Right kidney (tissue), 9 donors: Measurements from ENCODE around the gene ARHGAP32.

Experiments
- DNase-seq: peaks from one replicate; pipeline ENCODE4 v3.0.0-alpha.2; 2016
- long read RNA-seq, 8 donors: transcript quantifications; one replicate each; lab custom pipeline, GENCODE V29; 2026

The ARHGAP32 gene
- long read RNA-seq, donor 1, partial matches to known transcripts, result 6 of 6 reads
- long read RNA-seq, donor 1, other reads (novel, unspliced or antisense), result 0 of 6 reads
- long read RNA-seq, donor 2, result 0 reads
- long read RNA-seq, donor 3, partial matches to known transcripts, result 5 of 5 reads
- long read RNA-seq, donor 3, other reads (novel, unspliced or antisense), result 0 of 5 reads
- long read RNA-seq, donor 4, partial matches to known transcripts, result 11 of 11 reads
- long read RNA-seq, donor 4, other reads (novel, unspliced or antisense), result 0 of 11 reads
- long read RNA-seq, donor 5, partial matches to known transcripts, result 12 of 12 reads
- long read RNA-seq, donor 5, other reads (novel, unspliced or antisense), result 0 of 12 reads
- long read RNA-seq, donor 6, partial matches to known transcripts, result 10 of 10 reads
- long read RNA-seq, donor 6, other reads (novel, unspliced or antisense), result 0 of 10 reads
- long read RNA-seq, donor 7, partial matches to known transcripts, result 6 of 6 reads
- long read RNA-seq, donor 7, other reads (novel, unspliced or antisense), result 0 of 6 reads
- long read RNA-seq, donor 8, full-length matches to known transcripts, result 1 of 11 reads
- long read RNA-seq, donor 8, partial matches to known transcripts, result 10 of 11 reads
- long read RNA-seq, donor 8, other reads (novel, unspliced or antisense), result 0 of 11 reads

DNA sequence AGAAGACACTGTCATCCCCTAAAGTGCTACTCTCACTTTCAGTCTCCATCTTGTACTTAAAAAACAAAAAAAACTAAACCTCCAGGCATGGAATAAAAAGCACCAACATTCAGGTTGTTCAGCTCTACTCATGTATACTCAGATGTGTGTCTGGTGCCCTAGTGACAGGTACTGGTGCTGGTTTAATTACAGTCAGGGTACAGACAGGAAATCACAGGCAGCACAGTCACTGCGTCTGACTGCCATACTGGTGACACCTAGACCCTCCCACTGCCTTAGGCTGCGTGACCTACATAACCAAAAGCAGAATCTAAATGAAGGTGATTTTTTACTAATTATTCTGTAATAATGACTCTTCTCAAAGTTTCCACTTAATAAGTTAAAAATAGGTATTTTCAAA lies at the start of gene ARHGAP32:
ARHGAP32 (minus strand) TSS at position 176 of the 400 bp plus-strand sequence; CDS start at position 49, 127 bp downstream.
- no peak for DNase-seq

DNA sequence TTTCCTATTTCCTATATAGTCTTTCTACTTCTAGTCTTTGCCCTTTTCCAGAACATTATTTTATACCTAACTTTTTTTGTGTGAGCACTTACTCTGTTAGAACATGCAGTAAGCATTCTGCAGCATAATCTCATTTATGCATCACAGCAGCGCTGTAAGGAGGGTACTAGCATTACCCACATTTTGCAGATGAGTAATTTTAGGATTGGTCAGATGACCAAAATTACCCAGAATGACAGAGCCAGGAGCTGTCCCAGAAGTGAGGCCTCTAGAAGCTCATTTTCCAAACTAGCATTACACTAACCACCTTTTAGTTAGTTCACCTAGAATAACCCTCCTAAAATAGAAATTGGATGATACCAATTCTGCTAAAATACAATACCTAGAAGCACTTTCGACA lies 47.1 kb upstream of the ARHGAP32 start:
- no peak for DNase-seq

DNA sequence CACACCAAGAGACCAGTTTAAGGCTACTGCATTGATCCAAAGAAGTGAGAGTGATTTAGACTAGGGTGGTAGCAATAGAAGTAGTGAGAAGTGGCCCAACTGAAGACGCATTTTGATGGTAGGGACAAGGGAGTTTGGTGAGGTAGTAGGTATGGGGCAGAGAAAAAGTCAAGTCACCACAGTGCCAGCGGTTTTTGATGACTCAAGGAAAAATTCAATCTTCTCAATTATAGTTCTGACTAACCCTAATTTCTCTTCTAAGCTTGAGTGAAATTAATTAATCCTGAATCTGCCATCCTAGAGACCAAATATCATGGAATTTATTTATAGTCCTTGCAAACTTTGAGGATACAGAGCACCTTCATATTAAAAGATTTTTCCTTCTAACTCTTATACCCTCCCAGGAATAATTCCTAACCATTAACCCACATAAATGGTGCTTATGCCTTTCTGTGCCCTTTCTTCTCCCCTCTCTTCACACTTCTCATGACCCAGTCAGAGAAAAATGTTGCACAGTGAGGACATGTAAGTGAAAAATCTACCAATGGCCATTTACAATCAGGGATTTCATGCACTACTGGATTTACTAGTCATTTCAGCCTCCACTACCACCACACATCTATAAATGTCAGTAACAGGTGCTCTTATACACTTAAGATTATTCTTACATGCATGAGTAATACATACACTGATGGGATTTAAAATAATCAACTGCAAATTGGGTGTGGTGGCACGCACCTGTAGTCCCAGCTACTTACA lies 45.9 kb upstream of the ARHGAP32 start:
- DNase-seq, result no peak

DNA sequence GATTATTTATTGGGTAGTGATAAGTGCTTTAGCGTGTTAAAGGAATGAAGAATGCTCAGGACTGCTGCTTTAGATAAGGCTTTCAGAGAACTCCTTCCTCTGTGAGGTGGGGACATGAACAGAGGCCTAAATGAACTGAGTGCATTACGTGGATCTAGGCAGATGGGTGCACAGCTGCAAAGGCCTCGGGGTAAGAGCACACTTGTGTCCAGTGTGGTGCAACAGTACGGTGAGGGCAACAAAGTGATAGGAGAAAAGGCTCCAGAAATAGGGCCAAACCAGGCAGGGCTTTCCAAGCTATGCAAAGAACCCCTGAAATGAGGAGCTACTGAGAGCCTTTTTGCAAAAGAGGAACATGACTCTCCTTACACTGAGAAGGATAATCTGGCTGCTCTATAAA lies 45.3 kb upstream of the ARHGAP32 start:
- DNase-seq, result no peak

DNA sequence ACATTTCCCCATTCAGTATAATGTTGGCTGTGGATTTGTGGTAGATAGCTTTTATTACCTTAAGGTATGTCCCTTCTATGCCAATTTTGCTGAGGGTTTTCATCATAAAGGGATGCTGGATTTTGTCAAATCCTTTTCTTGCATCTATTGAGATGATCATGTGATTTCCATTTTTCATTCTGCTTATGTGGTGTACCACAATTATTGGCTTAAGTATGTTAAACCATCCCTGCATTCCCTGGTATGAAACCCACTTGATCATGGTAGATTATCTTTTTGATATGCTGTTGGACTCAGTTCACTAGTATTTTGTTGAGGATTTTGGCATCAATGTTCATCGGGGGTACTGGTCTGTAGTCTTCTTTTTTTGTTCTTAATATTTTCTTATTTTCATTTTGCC lies 44.7 kb upstream of the ARHGAP32 start:
- DNase-seq, result no peak

DNA sequence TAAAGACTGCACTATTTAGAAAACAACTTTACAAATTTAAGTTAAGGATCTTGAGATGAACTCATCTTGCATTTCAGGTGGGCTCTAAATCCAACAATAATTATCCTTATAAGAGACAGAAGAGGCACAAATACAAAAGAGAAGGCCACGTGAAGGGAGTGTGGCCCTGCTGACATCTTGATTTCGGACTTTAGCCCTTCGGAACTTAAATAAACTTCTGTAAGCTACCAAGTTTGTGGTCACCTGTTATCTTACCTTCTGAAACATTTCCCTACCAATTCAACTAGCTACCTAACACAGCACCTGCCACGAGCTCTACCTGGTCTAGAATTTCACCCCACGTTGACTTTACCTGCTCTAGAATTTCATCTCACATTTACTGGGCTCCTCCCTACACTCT lies 42.9 kb upstream of the ARHGAP32 start:
- no peak for DNase-seq

DNA sequence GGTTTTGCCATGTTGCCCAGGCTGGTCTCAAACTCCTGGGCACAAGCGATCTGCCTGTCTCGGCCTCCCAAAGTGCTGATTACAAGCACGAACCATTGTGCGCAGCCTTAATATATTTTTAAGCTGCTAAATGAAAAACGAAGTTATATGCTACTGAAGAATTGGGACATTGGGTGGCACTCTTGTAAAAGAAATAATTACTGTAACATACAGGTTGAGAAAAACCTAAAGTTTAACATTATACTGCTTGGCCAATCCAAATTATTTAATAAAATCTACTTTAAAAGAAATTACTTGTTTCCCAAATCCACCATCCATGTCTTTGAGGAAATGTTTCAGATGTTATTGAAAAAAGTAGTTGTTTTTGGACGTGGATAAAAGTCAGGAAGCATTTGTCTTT lies 37.9 kb upstream of the ARHGAP32 start:
- DNase-seq, result no peak

DNA sequence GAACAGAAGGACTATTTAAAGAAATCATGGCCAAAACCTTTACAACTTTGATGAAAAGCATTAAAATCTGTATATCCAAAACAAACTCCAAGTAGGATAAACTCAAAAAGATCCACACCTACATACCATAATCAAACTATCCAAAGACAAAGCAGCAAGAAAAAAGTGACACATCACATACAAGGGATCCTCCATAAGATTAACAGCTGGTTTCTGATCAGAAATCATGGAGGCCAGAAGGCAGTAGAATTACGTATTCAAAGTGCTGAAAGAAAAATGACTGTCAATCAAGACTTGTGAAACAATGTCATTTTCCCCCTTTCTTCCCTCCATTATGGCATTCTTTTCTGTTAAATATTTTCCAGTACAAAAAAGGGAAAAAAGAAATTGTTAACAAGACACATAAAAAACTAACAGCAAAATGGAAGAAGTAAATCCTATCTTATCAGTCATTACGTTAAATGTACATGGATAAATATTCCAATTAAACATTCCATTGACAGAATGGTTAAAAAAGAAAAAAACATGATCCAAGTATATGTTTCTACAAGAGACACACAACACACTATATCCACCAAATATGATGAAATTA lies 34.2 kb upstream of the ARHGAP32 start:
- DNase-seq, result no peak

DNA sequence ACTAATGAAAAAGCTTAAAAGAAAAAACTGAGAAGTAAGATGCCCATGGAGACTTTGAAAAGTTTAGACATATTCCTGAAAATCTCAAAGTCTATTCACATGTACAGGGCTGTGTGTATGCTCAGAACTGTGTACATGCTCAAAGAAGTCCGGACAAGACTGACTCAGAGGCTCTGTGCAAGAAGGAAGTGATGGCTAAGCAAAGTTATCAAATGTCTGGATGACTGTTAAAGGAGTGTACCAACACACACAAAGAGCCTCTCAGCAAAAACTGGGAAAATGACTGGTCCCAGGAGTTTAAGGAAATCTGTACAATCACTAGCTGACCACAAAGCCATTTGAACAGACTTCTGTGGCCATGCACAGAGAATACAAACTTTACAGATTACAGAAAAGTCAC lies 33.1 kb upstream of the ARHGAP32 start:
- DNase-seq, result no peak

DNA sequence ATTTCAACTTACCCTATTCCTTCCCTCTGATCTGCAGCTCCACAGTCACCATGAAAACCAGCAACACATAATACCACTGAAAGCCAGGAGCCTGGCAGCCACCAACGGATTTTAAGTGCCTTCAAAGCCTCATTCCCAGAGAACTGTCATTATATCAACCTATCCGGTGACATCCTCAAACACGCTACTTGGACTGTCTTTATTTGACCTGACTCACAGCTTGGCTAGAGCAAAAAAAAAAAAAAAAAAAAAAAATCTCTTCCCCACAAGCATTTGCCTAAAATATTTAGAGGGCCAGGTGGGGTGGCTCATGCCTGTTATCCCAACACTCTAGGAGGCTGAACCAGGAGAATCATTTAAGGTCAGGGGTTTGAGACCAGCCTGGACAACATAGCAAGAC lies 32.4 kb upstream of the ARHGAP32 start:
- no peak for DNase-seq

DNA sequence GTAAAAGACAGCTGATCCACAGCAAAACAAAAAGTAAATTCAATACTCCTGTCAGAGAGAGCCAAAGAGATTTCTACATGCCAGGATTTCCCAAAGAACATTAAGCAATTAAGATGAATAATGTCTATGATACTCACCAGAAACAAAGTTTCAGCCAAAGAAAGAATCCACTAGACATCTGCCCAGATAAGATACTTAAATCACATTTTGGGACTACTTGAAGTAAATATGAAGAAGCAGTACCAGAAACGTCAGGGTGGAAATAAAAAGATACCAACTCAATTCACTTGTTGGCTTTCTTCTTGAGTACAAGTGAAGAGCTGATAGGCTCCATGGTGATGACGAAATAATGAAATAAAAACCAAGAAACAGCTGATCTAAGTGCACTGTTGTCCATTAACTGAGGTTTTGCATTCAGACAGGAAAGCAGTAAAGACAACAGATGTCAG lies 31.6 kb upstream of the ARHGAP32 start:
- no peak for DNase-seq

DNA sequence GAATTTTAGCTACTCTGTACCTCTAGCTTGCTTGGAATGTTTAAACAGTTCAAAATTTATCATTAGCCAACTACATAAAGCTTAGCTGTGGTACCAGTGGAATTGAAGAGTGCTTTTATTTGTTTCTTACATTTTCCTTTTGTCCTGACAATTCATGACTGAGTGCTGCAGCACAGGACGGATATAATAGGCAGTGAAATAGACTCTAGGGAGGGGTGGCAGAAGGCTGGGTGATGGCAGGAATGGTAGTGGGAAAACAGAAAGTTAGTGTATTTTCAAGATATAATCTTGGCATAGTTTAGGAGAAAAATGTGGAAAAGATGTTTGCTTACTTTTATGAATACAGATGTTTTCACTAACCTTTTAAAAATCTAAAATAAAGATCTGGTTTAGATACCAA lies 31.1 kb upstream of the ARHGAP32 start:
- no peak for DNase-seq

DNA sequence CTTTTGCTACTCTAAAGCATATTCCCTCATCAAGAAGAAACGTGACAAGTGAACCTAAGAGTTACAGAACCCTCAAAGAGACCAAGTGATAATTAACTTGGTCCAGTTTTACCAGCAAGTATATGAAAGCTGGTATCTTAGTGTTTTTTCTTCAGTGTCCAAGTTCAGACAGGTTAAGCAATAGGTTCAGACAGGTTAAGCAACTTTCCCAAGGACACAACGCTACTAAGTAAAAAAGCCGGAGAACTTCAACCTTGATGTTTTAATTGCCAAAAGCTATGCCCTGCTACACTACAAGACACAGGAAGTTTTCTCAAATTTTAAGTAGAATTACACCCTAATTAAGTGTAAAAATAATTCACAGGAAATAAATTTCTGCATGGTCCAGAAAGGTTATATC lies 30.0 kb upstream of the ARHGAP32 start:
- no peak for DNase-seq

DNA sequence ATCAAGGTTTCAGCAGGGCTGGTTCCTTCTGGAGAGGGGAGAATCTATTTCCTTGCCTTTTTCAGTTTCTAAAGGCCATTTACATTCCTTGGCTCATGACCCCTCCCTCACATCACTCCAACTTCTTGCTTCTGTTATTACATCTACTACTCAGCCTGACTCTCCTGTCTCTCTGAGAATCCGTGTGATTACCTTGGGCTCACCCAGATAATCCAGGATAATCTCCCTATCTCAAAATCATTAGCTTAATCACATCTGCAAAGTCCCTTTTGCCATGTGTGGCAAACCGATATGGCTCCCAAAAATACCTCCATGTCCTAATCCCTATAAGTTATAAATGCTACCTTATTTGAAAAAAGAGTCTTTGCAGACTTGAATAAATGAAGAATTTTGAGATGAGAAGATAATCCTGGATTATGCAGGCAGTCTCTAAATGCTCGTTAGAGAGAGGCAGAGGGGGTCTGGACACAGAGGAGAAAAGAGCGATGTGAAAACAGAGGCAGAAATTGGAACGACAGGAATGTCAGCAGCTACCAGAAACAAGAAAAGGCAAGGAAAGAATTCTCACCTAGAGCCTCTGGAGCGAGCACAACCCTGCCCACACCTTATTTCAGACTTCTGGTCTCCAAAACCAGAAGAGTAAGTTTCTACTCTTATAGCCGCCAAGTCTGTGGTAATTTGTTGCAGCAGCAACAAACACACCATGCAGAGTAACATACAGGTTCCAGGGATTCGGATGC lies 23.6 kb upstream of the ARHGAP32 start:
- DNase-seq, result no peak

DNA sequence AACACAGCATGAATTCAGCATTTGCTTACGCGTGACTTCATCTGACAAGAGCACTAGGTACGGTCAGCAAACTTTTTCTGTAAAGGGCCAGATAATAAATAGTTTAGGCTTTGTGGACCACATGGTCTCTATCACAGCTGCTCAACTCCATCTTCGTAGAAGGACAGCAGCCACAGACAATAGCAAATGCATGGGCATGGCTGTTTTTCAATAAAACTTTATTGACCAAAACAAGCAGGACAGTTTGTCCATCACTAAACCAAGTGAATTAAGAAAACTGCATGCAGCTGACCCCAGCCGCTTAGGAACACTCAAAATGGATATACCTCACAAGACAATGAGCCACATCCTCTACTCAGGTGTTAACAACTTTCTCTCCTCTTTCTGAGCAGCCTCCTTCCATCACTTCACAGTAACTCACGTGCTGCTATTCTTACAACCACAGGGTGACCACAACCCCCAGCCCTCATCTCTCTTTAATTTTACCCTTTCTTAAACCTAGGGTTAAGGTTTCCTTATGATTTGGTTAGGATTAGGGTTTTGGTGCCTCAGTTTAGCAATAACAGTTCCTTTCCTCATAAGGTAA lies 22.7 kb upstream of the ARHGAP32 start:
- no peak for DNase-seq

DNA sequence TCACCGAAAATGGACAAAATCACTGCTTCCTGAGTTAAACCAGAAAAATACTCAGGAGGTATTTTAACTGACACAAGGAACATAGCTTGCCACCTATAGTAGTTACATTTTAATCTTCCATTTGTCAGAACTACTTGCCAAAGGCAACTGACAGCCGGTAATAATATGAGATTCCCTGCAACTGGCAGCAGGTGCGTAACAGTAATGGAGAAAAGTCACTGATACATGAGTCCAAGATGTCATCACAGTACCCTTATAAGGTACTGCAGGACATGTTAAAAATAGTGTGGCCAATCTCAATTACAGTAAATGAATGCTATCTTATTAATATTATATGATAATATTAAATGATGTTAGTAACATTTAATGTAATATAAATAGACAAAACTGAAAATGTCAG lies 21.1 kb upstream of the ARHGAP32 start:
- no peak for DNase-seq

DNA sequence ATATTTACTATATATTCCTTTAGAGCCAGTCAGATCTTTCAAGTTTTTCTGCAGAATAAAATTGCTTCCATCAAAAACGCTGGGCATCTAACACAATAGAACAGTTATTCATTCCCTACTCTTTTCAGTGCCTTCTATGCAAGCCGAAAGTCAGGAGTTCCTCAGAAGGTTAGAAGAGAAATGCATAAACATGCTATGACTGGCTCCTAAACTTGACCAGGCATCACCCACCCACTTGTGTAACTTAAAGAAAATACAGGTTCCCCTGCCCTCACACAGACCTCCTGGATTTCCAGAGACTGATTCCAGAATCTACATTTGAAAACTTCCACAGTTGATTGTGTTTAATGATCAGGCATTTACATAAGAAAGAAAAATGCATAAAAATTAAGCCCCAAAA lies 19.3 kb upstream of the ARHGAP32 start:
- DNase-seq, result no peak

DNA sequence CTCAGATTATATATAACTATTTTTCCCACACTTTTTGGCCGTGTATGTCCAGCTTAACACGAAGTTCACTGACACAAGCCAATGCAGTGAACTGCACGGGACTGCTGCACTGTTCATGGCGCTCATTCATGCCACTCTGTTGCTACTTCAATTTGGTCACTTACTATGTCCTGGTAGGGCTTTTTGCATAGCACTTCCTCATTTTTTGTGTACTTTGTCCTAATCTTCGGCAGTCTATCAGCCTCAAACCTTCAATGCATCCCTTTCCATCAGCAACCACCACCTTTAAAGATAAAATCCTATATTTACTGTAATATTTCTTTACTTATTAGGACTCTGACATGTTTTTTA lies 18.7 kb upstream of the ARHGAP32 start:
- no peak for DNase-seq

DNA sequence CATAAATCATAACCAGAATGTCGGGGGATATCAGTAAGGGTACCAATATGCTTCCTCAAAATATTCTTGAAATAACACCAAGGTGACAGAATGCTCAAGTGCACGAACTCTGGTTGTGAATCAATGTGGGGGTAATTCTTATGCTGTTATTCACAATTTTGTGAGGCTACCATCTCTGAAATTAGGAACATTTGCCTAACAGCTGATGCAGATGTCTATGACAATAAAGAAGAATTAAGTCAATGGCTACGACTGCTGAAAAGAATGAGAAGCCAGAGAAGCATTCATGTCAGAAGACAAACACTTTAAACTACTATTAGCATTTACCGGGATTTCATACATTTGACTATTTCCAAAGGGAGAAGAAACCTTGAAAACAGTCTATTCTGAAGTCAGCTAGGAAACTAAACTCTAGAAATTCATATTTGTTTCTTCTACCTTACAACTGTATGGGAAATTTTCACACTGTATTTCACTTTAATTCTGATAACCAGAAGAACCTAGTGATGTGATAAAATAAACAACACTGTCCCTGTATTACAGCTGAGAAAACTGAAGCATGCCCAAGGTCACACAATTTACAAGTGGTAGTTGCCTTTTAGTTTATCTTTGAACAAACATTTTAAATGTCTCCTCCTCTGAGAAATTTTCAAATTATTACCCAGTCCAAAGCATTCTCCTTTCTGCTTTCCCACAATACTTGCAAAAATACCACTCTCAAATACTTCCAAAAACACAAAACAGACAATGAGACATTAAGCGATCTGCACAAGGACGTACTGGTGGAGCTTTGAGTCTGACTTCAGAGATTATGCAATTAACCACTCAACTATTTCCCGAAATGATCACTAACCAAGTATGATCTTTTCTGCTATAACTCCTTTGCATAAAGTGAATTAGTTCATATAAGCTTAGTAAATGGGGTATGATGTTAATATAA lies 18.0 kb upstream of the ARHGAP32 start:
- no peak for DNase-seq

DNA sequence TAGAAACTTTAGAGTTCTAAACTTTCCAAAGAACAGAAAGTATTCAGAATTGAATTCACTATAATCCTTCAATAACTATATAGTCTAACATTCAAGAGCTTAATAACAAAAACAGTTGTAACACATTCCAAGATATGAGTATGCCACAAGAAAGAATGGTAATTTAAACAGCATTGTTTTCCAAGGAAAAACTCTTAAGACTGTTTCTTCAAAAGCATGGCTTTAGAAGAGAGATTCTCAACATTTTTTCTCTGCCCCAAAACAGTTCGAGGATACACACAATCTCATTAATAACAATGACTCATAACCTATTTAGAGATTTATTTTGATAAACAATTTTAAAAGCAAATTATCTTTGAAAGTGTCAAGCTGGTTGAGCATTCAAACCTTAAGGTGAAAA lies 16.7 kb upstream of the ARHGAP32 start:
- no peak for DNase-seq
